HG03520 (cell line): ENCODE measurements around the gene FRMD4A.
"Not testable (repeated sequence)": the region's sequence is repeated elsewhere in the genome, so short reads cannot be mapped to it uniquely, and the experiment has no call there.

ENCODE experiments used
- ATAC-seq: cut with Tn5 transposase; IDR thresholded peaks from one replicate; pipeline ENCODE4 v1.9.1; 2021; ENCODE audit warnings: mild to moderate bottlenecking, moderate library complexity; ENCODE audit not compliant: unreplicated experiment

The FRMD4A gene

GRCh38 chr10:13959443-13960359, 371.0 kb downstream of the FRMD4A start:
- no peak for ATAC-seq

- no peak for ATAC-seq
These were observed 372.9 kb downstream of the FRMD4A start for GRCh38 chr10:13957856-13958255.

- no peak for ATAC-seq
These were observed 373.9 kb downstream of the FRMD4A start for GRCh38 chr10:13956826-13957225.

- ATAC-seq = no peak
These were observed 375.2 kb downstream of the FRMD4A start for GRCh38 chr10:13955409-13956068.

- not testable (repeated sequence) for ATAC-seq
These were observed 376.5 kb downstream of the FRMD4A start for GRCh38 chr10:13954195-13954594.

GRCh38 chr10:13953371-13953770, 377.4 kb downstream of the FRMD4A start:
- no peak for ATAC-seq

DNA sequence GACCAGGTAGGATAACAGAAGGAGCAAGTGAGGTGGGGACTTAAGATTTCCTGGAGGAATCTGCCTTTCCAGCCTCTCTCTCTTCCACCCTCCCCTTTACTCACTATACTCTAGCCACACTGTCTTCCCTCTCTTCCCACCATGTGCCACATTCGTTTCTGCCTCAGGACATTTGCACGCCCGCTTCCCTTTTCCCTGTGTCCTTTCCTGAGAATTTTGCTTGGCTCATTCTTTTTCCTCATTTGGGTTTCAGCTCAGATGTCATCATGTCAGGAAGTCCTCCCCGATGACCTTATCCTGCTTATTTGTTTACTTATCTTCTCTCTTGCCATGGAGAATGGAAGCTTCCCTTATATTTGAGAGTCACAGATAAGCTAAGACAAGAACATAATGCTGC, 380.2 kb downstream of the FRMD4A start:
- no peak for ATAC-seq

GRCh38 chr10:13949844-13950542, 380.7 kb downstream of the FRMD4A start:
- ATAC-seq = no peak

DNA sequence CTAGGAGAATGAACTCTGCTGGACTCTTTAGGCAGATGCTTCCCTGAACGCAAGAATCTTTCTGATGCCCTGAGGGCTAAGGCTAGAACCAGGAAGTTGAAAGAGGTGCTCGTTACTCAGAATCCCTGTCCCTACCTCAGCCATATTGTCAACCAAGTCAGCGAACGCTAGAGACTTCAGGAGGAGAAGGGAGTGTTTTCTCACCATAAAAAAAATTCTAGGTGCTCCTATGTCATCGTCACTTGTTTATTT, 384.6 kb downstream of the FRMD4A start:
- no peak for ATAC-seq

- ATAC-seq = no peak
These were observed 385.1 kb downstream of the FRMD4A start for GRCh38 chr10:13945390-13946208.

- no peak for ATAC-seq
These were observed 385.9 kb downstream of the FRMD4A start for GRCh38 chr10:13944823-13945222.

DNA sequence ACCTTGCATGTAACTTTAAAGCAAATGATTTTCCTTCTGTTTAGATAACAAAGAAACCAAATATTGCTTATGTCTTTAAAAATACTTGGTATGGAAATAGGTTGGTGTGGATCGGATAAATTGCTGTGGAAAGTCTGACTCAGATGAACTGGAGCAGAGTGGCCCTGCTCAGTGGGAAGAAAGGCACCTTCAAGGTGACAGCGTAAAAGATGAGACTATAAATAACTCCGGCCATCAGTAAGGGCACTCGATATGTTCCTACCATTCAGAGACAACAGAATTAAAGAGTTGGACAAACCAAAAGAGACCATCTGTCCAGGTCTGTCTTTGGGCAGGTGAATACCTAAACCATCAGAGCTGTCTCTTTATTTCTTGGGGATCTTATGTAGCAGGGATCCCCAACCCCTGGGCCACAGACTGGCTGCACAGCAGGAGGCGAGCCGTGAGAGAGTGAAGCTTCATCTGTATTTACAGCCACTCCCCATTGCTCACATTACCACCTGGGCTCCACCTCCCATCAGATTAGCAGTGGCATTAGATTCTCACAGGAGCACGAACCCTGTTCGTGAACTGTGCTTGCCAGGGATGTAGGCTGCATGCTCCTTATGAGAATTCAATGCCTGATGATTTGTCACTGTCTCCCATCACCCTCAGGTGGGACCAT, 386.9 kb downstream of the FRMD4A start:
- no peak for ATAC-seq

- no peak for ATAC-seq
These were observed 388.7 kb downstream of the FRMD4A start for GRCh38 chr10:13942035-13942434.

DNA sequence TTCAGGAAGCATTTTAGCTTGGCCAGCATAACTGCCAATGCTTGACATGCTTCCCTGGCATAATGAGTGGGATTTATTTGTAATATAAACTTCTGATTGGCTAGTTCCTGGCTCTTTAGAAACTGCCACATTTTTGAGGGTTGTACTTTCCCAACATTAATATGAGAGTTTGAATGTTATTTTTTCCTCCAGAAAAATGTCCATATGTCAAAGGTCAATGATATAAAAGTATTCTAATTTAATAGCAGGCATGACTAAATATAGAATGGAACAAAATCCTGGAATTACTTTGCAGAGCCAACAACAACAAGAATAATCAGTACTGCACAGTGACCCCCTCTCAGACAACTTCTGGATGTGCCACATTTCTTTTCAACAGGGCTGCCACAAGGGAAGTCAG, 391.3 kb downstream of the FRMD4A start:
- no peak for ATAC-seq

GRCh38 chr10:13938950-13939349, 391.8 kb downstream of the FRMD4A start:
- ATAC-seq = no peak

DNA sequence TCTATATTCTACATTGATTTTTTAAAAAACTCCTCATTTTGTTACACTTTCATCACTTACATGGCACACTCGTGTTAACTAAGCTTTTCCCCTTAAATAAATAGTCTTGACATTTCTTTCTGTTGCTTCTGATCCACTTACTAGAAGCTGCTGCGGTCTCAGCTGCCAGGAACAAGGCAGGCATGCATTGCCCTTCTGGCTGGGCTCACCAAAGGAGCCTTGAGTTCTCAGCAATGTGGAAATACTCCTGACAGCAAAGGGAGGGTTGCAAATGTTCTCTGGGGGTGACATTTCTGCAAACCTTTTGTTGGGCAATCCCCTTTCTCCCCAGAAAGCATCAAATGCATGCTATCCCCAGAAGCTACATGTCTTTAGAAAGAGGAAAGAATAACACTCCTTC, 393.9 kb downstream of the FRMD4A start:
- ATAC-seq = no peak

GRCh38 chr10:13930120-13930519, 400.6 kb downstream of the FRMD4A start:
- ATAC-seq = no peak

DNA sequence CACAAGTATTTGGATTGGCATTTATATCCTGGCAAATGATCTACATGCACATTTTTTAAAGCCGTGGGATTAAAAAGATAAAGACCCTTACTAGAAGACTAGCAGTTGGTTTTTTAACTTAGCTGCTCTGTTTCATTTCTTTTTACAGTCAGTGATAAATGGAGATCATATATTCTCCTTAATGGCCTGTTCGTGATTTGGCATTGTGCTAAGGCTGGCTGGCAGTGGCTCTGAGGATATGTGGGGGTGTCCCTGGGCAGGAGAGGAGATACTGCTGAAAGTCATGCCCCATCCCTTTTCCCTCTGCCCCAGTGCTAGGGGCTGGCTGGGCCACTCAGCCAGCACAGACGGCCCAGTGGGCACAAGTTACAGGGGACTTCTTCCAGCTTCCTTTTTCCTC, 402.3 kb downstream of the FRMD4A start:
- no peak for ATAC-seq

GRCh38 chr10:13925971-13926780, 404.5 kb downstream of the FRMD4A start:
- no peak for ATAC-seq
